Natural killer cell (primary cell): ENCODE results near the gene CFAP61. TPM values are rescaled to one million over a fixed set of nuclear protein-coding genes. Genes with fewer than 3 reads are reported as not detected.

Experiments
- ATAC-seq, 3 donors: fragments of 150-1000 bp in 2 of 3; fragments of 200-7000 bp in 1 of 3; cut with Tn5 transposase; 1 replicate in 1 of 3; 2 replicates in 2 of 3; pipeline ENCODE4 v1.10.0; 2021; ENCODE audit warnings: mild to moderate bottlenecking in 2 of 3, moderate library complexity in 2 of 3
- DNase-seq, 2 donors: peaks; one replicate each; pipeline versions ENCODE4 v3.0.0 to v3.0.0-alpha.2; 2013 to 2021; ENCODE audit warnings: mixed read lengths in 1 of 2
- H3K27ac ChIP-seq: one replicate; pipeline ENCODE4 v1.5.1; 2013; ENCODE audit warnings: mild to moderate bottlenecking, low read length
- H3K27me3 ChIP-seq: one replicate; pipeline ENCODE4 v1.6.1; 2013; ENCODE audit warnings: low read length; ENCODE audit not compliant: control insufficient read depth, insufficient read depth
- H3K36me3 ChIP-seq: one replicate; pipeline ENCODE4 v1.6.1; 2013; ENCODE audit warnings: low read length; ENCODE audit not compliant: control insufficient read depth, insufficient read depth
- H3K4me1 ChIP-seq: one replicate; pipeline ENCODE4 v1.6.1; 2013; ENCODE audit warnings: low read length; ENCODE audit not compliant: control insufficient read depth, insufficient read depth
- H3K4me3 ChIP-seq: one replicate; pipeline ENCODE4 v1.5.1; 2013; ENCODE audit warnings: low read length
- H3K9me3 ChIP-seq: one replicate; pipeline ENCODE4 v1.6.1; 2013; ENCODE audit warnings: low read length; ENCODE audit not compliant: control insufficient read depth, insufficient read depth
- H3K27ac Mint-ChIP-seq, 2 donors: one replicate each; pipeline ENCODE4 v1.8.0; 2022; ENCODE audit warnings: mild to moderate bottlenecking in 2 of 2, mixed read lengths in 2 of 2, moderate library complexity in 1 of 2
- H3K27me3 Mint-ChIP-seq, 2 donors: one replicate each; pipeline ENCODE4 v1.8.0; 2022; ENCODE audit warnings: low read depth in 2 of 2, mixed read lengths in 2 of 2
- H3K36me3 Mint-ChIP-seq: one replicate; pipeline ENCODE4 v1.8.0; 2022; ENCODE audit warnings: mixed read lengths
- H3K4me1 Mint-ChIP-seq, 2 donors: one replicate each; pipeline ENCODE4 v1.8.0; 2022; ENCODE audit warnings: mixed read lengths in 2 of 2
- H3K4me3 Mint-ChIP-seq: one replicate; pipeline ENCODE4 v1.8.0; 2022; ENCODE audit warnings: mild to moderate bottlenecking, moderate library complexity, mixed read lengths
- H3K9me3 Mint-ChIP-seq, 2 donors: one replicate each; pipeline ENCODE4 v1.8.0; 2022; ENCODE audit warnings: mixed read lengths in 2 of 2
- CTCF ChIP-seq: fragments of 200-600 bp; IDR thresholded peaks from one replicate; pipeline ENCODE4 v1.8.0; 2022; ENCODE audit warnings: antibody characterized with exemption
- WGBS: methylation state at CpG from one replicate; pipeline ENCODE4 v1.1.7; 2013; ENCODE audit warnings: missing lambda C conversion rate; ENCODE audit not compliant: insufficient coverage; 5-methylcytosine and 5-hydroxymethylcytosine counted together
- intact Hi-C: fragments of 100-400 bp; cut with micrococcal nuclease; formaldehyde crosslinking; loops from one replicate; pipeline ENCODE4 v1.14.2; 2022
- total RNA-seq, 4 donors: library from RNA; stranded (reverse); fragments of 120-200 nt in 1 of 4; gene quantifications; one replicate each; pipeline versions ENCODE4 v1.2.3 to v1.2.4, GENCODE V29; 2013 to 2022

CFAP61 gene
- total RNA-seq, 3 donors from 2014 or later (not counting 1 experiment from before 2014, with no cell fraction given), result 1.0 to 2.1 (median 1.3) TPM

- no peak for DNase-seq
- Mint-ChIP-seq H3K9me3 (peaks cover 0 to 2% of the 10 kb centered on the region in 2 donors), H3K4me3 (no peak overlapping the region), H3K4me1 (peaks cover 24 to 36% of the 10 kb centered on the region in 2 donors), H3K27ac (no peak overlapping the region), H3K27me3 (no peaks in the 10 kb centered on the region), H3K36me3 (no peaks in the 10 kb centered on the region)
- Histone ChIP-seq H3K9me3 (no peaks in the 10 kb centered on the region), H3K36me3 (no peaks in the 10 kb centered on the region), H3K27me3 (no peaks in the 10 kb centered on the region), H3K4me1 (peaks cover 12% of the 10 kb centered on the region), H3K27ac (no peak overlapping the region), H3K4me3 (no peak overlapping the region)
- intact Hi-C loops, result no loop called here
- no peak for TF ChIP-seq CTCF
- no peak for ATAC-seq
- 85% methylated on average over 4 of the region's 4 CpGs for WGBS
Measured at GRCh38 chr20:20161611-20162010, 109.3 kb downstream of the CFAP61 start.

GRCh38 chr20:20167698-20168097, 115.4 kb downstream of the CFAP61 start:
- WGBS, result 91% methylated on average over 3 of the region's 3 CpGs
- Mint-ChIP-seq H3K4me3 (no peak overlapping the region), H3K9me3 (peaks cover 3 to 4% of the 10 kb centered on the region in 2 donors), H3K27ac (no peak overlapping the region), H3K27me3 (no peaks in the 10 kb centered on the region), H3K4me1 (peaks cover 0 to 2% of the 10 kb centered on the region in 2 donors), H3K36me3 (peaks cover 8% of the 10 kb centered on the region)
- no peaks in the 10 kb centered on the region for H3K27me3 ChIP-seq
- no peak for ATAC-seq
- H3K4me3 ChIP-seq, result no peak overlapping the region
- no peak for TF ChIP-seq CTCF
- H3K4me1 ChIP-seq, result no peaks in the 10 kb centered on the region
- intact Hi-C loops, result no loop called here
- no peak for DNase-seq
- H3K9me3 ChIP-seq, result peaks cover 4% of the 10 kb centered on the region
- H3K27ac ChIP-seq, result no peak overlapping the region
- H3K36me3 ChIP-seq, result no peaks in the 10 kb centered on the region

GRCh38 chr20:20173254-20173653, 120.9 kb downstream of the CFAP61 start:
- Histone ChIP-seq H3K4me1 (no peaks in the 10 kb centered on the region), H3K4me3 (no peak overlapping the region), H3K9me3 (peaks cover 4% of the 10 kb centered on the region), H3K36me3 (no peaks in the 10 kb centered on the region), H3K27ac (no peak overlapping the region), H3K27me3 (no peaks in the 10 kb centered on the region)
- WGBS, result 89% methylated on average over 1 of the region's 1 CpG
- no peak for DNase-seq
- ATAC-seq, result no peak
- TF ChIP-seq CTCF, result no peak
- intact Hi-C loops, result no loop called here
- peaks cover 3 to 4% of the 10 kb centered on the region in 2 donors for H3K9me3 Mint-ChIP-seq
- no peaks in the 10 kb centered on the region for H3K27me3 Mint-ChIP-seq
- H3K4me3 Mint-ChIP-seq, result no peak overlapping the region
- peaks cover 13% of the 10 kb centered on the region in 2 donors for H3K4me1 Mint-ChIP-seq
- peaks cover 8% of the 10 kb centered on the region for H3K36me3 Mint-ChIP-seq
- no peak overlapping the region for H3K27ac Mint-ChIP-seq
